PC-9 (cell line): ENCODE data around the gene PCLO.

Experiments
- EZH2 ChIP-seq: fragments of 200-600 bp; sonication (generic); IDR thresholded peaks from 2 replicates; pipeline ENCODE4 v1.8.0; 2017; ENCODE audit warnings: antibody characterized with exemption, low read depth
- TF ChIP-seq, protein P1 (sequence below): fragments of 200-600 bp; sonication (generic); conservative IDR thresholded peaks from 2 replicates; pipeline ENCODE4 v1.6.1; 2017; ENCODE audit warnings: mixed run types, antibody characterized with exemption, mild to moderate bottlenecking, moderate library complexity

DNA sequence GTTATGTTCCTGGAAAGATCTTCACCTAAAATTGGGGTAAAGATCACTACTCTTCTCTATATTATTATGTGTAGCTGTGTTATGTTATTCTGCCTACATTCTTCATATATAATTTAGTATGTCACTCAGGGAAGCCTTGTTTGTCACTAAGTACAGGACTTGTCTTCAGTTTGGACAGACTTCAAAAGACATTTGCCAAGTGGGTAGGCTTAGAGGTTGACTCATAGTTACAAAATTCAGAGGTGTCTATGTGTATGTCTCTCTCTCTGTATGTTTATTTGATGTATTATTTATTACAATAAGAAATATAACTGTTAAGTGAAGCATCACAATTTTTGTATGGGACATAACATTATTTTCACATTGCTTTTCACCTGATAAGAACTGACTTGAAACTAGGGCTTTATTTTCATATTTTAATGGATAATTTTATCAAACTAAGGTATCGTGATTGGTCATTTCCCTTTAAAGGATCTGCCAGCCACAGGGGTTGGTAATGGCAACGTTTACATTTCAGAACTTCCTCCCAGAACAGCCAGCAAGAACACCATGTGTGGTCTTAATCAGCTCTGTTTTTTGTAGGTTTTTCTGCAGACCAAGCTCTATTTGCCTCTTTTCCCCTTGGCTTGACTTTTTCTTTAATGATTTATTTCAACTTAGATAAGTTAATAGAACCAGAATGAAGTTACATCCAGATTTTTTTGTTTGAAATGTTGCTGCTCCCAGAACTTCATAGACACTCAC, 457.0 kb downstream of the PCLO start:
- TF ChIP-seq, protein P1, sequence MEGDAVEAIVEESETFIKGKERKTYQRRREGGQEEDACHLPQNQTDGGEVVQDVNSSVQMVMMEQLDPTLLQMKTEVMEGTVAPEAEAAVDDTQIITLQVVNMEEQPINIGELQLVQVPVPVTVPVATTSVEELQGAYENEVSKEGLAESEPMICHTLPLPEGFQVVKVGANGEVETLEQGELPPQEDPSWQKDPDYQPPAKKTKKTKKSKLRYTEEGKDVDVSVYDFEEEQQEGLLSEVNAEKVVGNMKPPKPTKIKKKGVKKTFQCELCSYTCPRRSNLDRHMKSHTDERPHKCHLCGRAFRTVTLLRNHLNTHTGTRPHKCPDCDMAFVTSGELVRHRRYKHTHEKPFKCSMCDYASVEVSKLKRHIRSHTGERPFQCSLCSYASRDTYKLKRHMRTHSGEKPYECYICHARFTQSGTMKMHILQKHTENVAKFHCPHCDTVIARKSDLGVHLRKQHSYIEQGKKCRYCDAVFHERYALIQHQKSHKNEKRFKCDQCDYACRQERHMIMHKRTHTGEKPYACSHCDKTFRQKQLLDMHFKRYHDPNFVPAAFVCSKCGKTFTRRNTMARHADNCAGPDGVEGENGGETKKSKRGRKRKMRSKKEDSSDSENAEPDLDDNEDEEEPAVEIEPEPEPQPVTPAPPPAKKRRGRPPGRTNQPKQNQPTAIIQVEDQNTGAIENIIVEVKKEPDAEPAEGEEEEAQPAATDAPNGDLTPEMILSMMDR, result no peak
- no peak for TF ChIP-seq EZH2
